Measurements from ENCODE around the gene HLA-DPA1.

DNA sequence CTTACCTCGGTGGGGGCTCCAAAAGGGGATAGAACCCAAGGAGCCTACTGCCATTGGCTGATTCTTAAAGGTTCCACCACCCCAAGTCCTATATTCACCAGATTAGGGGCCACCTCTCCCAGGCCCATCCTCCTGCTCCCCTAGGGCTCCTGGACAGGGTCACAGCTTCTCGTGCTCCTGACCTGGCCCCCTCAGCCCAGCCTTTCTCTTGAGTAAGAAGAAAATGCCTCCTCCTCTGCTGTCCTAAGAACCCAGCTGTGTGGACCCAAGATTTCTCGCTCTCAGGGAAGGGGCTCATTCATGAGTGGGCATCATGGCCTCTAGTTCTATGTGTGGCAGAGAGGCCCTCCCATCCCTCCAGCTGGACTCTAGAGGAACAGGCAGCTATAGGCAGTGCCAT lies 18.9 kb upstream of the HLA-DPA1 start:
- TF ChIP-seq FOXK2 (IDR thresholded peaks at IDR 0.05), result no peak
- no peak for TF ChIP-seq BHLHE40 (IDR thresholded peaks at IDR 0.05; ENCODE audit: borderline replicate concordance)
